ENCODE data around the gene SLC22A12. TPM values are rescaled to one million over a fixed set of nuclear protein-coding genes. Genes with fewer than 3 reads are reported as not detected.
"Not testable (repeated sequence)": the region's sequence is repeated elsewhere in the genome, so short reads cannot be mapped to it uniquely, and the experiment has no call there.

The SLC22A12 gene
- polyA plus RNA-seq, 1 donor, result 0.03 TPM

DNA sequence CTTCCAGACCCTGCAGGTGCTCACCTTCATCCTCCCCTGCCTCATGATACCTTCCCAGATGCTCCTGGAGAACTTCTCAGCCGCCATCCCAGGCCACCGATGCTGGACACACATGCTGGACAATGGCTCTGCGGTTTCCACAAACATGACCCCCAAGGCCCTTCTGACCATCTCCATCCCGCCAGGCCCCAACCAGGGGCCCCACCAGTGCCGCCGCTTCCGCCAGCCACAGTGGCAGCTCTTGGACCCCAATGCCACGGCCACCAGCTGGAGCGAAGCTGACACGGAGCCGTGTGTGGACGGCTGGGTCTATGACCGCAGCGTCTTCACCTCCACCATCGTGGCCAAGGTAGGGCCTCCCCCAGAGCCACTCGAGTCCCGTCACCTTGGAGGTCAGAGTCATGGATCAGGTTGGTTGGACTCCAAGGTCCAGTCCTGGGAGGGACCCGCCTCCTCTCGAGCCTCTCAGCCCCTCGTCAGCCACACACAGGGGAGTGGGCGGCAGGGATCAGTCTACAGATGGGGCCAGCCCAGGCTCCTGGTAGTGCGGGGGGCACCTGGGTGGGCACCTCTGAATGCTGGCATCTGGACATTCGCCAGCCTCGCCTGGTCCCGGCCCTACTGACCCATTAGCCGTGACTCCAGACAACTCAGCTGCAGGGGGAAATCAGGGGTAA lies 34.8 kb upstream of the SLC22A12 start:
- Histone ChIP-seq H3K27me3 (ENCODE audit: control insufficient read depth, insufficient read depth, low read length) (no peaks in the 10 kb centered on the region), H3K4me3 (ENCODE audit: low read length) (no peak overlapping the region), H3K27ac (ENCODE audit: low read length) (peak overlapping the region; percentile 42), H3K9me3 (ENCODE audit: control insufficient read depth, low read depth, low read length) (peaks cover 3% of the 10 kb centered on the region), H3K4me1 (ENCODE audit: control insufficient read depth, insufficient read depth, low read length) (peaks cover 39% of the 10 kb centered on the region), H3K36me3 (ENCODE audit: control insufficient read depth, insufficient read depth, low read length) (no peaks in the 10 kb centered on the region)
- no CpG with 5 or more reads among the region's 26 CpGs for WGBS (ENCODE audit: insufficient coverage, low lambda C conversion rate)
- DNase-seq, result no peak

DNA sequence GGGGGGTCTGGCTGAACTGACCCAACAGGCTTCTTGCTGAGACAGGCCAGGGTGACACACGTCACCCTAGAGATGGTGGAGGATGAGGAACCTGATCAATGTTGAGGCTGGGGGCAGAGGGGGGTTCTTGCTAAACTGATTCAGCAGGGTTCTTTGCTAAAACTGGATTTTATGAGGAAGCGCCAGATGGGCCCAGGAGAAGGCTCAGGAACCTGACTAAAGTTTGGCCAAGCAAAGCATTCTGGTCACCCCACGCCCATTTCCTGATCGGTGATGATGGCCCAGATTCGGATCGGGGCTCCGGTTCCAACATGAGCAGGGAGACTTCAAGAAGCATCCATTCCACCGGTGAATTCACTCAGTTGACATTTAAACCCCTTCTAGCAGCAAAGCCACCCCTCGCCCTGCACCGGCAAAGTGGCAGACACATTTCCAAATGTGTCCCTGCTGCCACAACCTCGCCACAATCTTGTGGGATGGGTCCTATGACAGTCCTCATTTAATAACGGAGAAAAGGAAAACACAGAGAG lies 34.2 kb upstream of the SLC22A12 start:
- H3K36me3 ChIP-seq (ENCODE audit: control insufficient read depth, insufficient read depth, low read length), result no peaks in the 10 kb centered on the region
- H3K27ac ChIP-seq (ENCODE audit: low read length), result no peak overlapping the region
- no peaks in the 10 kb centered on the region for H3K27me3 ChIP-seq (ENCODE audit: control insufficient read depth, insufficient read depth, low read length)
- no peak for DNase-seq
- WGBS (ENCODE audit: insufficient coverage, low lambda C conversion rate), result no CpG with 5 or more reads among the region's 12 CpGs
- H3K4me1 ChIP-seq (ENCODE audit: control insufficient read depth, insufficient read depth, low read length), result peaks cover 39% of the 10 kb centered on the region
- peaks cover 3% of the 10 kb centered on the region for H3K9me3 ChIP-seq (ENCODE audit: control insufficient read depth, low read depth, low read length)
- H3K4me3 ChIP-seq (ENCODE audit: low read length), result no peak overlapping the region

GRCh38 chr11:64558065-64558745 lies 32.8 kb upstream of the SLC22A12 start:
- Histone ChIP-seq H3K4me3 (ENCODE audit: low read length) (no peak overlapping the region), H3K27me3 (ENCODE audit: control insufficient read depth, insufficient read depth, low read length) (no peaks in the 10 kb centered on the region), H3K9me3 (ENCODE audit: control insufficient read depth, low read depth, low read length) (no peaks in the 10 kb centered on the region), H3K4me1 (ENCODE audit: control insufficient read depth, insufficient read depth, low read length) (peaks cover 39% of the 10 kb centered on the region), H3K36me3 (ENCODE audit: control insufficient read depth, insufficient read depth, low read length) (no peaks in the 10 kb centered on the region), H3K27ac (ENCODE audit: low read length) (no peak overlapping the region)
- no peak for DNase-seq
- WGBS (ENCODE audit: insufficient coverage, low lambda C conversion rate), result 100% methylated on average over 1 of the region's 14 CpGs

- Histone ChIP-seq H3K27ac (ENCODE audit: low read length) (no peak overlapping the region), H3K9me3 (ENCODE audit: control insufficient read depth, low read depth, low read length) (no peaks in the 10 kb centered on the region), H3K36me3 (ENCODE audit: control insufficient read depth, insufficient read depth, low read length) (no peaks in the 10 kb centered on the region), H3K4me3 (ENCODE audit: low read length) (no peak overlapping the region), H3K27me3 (ENCODE audit: control insufficient read depth, insufficient read depth, low read length) (no peaks in the 10 kb centered on the region), H3K4me1 (ENCODE audit: control insufficient read depth, insufficient read depth, low read length) (peaks cover 36% of the 10 kb centered on the region)
- whole genome bisulfite sequencing (ENCODE audit: insufficient coverage, low lambda C conversion rate), result no CpG with 5 or more reads among the region's 9 CpGs
- no peak for DNase-seq
Observed at GRCh38 chr11:64558869-64559268, 32.2 kb upstream of the SLC22A12 start.

GRCh38 chr11:64559351-64560138 lies 31.5 kb upstream of the SLC22A12 start:
- DNase-seq, result no peak
- Histone ChIP-seq H3K9me3 (ENCODE audit: control insufficient read depth, low read depth, low read length) (no peaks in the 10 kb centered on the region), H3K27me3 (ENCODE audit: control insufficient read depth, insufficient read depth, low read length) (no peaks in the 10 kb centered on the region), H3K4me3 (ENCODE audit: low read length) (no peak overlapping the region), H3K36me3 (ENCODE audit: control insufficient read depth, insufficient read depth, low read length) (no peaks in the 10 kb centered on the region), H3K27ac (ENCODE audit: low read length) (no peak overlapping the region), H3K4me1 (ENCODE audit: control insufficient read depth, insufficient read depth, low read length) (peaks cover 31% of the 10 kb centered on the region)
- WGBS (ENCODE audit: insufficient coverage, low lambda C conversion rate), result no CpG with 5 or more reads among the region's 19 CpGs

DNA sequence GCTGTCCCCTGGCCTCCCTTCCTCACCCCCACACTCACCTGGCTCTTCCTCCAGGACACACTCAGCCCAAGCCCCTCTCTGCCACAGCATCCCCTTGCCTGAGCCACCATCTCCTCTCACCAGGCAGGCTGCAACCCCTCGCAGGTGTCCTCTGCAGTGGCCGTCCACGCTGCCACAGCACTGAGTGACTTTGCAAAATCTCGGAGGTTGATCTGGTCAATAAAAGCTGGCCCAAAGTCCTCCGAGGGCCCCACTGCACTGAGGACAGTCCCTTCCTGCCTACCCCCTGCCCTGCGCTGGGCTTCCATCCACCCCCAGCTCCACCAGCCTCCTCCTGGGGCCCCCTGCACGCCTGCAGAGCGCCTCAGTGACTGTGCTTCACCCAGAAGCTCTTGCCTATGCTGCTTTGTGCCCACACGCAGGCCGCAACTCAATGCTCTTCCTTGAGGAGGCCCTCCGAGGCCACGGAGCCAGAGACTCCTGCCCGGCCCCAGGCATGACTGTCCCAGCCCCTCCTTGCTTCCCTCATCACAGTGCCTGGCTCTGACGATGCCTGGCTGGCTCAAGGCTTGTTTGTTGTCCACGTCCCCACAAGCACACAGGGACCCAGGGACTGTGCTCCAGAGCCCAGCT lies 30.8 kb upstream of the SLC22A12 start:
- no peak overlapping the region for H3K4me3 ChIP-seq (ENCODE audit: low read length)
- no peak overlapping the region for H3K27ac ChIP-seq (ENCODE audit: low read length)
- no peaks in the 10 kb centered on the region for H3K9me3 ChIP-seq (ENCODE audit: control insufficient read depth, low read depth, low read length)
- WGBS (ENCODE audit: insufficient coverage, low lambda C conversion rate), result no CpG with 5 or more reads among the region's 15 CpGs
- H3K36me3 ChIP-seq (ENCODE audit: control insufficient read depth, insufficient read depth, low read length), result no peaks in the 10 kb centered on the region
- no peaks in the 10 kb centered on the region for H3K27me3 ChIP-seq (ENCODE audit: control insufficient read depth, insufficient read depth, low read length)
- peaks cover 24% of the 10 kb centered on the region for H3K4me1 ChIP-seq (ENCODE audit: control insufficient read depth, insufficient read depth, low read length)
- DNase-seq, result no peak

DNA sequence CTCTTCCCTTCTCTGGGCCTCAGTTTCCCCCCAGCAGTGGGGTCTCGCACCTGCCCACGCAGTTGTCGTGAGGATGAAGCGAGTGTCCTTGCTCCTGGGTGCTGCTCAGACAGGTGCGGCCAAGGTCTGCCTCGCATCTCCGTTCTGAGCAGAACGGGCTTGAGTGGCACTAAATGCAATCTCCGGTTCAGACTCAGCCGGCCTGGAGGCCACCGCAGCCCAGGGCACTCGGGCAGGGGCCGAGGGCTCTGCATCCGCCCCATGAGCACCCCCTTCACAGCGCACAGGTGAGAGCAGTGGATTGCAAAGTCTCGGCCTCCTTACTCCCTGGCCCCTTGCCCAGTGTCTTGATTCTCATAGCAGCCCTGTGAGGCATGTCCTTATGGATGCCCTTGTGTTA lies 30.1 kb upstream of the SLC22A12 start:
- no peaks in the 10 kb centered on the region for H3K27me3 ChIP-seq (ENCODE audit: control insufficient read depth, insufficient read depth, low read length)
- H3K36me3 ChIP-seq (ENCODE audit: control insufficient read depth, insufficient read depth, low read length), result no peaks in the 10 kb centered on the region
- peaks cover 19% of the 10 kb centered on the region for H3K4me1 ChIP-seq (ENCODE audit: control insufficient read depth, insufficient read depth, low read length)
- no peaks in the 10 kb centered on the region for H3K9me3 ChIP-seq (ENCODE audit: control insufficient read depth, low read depth, low read length)
- no peak overlapping the region for H3K27ac ChIP-seq (ENCODE audit: low read length)
- DNase-seq, result no peak
- no CpG with 5 or more reads among the region's 16 CpGs for WGBS (ENCODE audit: insufficient coverage, low lambda C conversion rate)
- H3K4me3 ChIP-seq (ENCODE audit: low read length), result no peak overlapping the region

GRCh38 chr11:64561429-64561828 lies 29.6 kb upstream of the SLC22A12 start:
- H3K36me3 ChIP-seq (ENCODE audit: control insufficient read depth, insufficient read depth, low read length); H3K27ac ChIP-seq (ENCODE audit: low read length): not testable (repeated sequence)
- no CpG with 5 or more reads among the region's 3 CpGs for WGBS (ENCODE audit: insufficient coverage, low lambda C conversion rate)

DNA sequence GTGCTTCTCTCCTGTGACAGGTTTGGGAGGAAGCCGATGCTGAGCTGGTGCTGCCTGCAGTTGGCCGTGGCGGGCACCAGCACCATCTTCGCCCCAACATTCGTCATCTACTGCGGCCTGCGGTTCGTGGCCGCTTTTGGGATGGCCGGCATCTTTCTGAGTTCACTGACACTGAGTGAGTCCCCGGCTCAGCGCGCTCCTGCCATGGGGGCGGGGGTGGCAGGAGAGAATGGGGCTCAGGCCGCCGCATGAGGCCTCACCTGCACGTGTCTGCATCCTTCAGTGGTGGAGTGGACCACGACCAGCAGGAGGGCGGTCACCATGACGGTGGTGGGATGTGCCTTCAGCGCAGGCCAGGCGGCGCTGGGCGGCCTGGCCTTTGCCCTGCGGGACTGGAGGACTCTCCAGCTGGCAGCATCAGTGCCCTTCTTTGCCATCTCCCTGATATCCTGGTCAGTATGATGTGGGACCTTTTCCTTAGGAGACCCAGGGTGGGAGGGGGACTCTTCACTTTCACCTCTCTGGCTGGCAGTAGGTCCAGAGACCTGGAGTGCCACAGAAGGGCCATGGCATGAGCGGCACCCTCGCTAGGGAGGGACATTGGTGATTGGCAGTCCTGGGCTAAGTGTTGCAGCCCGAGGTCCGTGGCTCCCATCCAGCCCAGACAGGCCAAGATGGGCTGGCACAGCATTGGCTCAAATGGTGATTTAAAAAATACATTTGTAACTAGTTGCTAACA lies 28.9 kb upstream of the SLC22A12 start:
- DNase-seq, result no peak
- H3K27me3 ChIP-seq (ENCODE audit: control insufficient read depth, insufficient read depth, low read length), result no peaks in the 10 kb centered on the region
- no CpG with 5 or more reads among the region's 29 CpGs for WGBS (ENCODE audit: insufficient coverage, low lambda C conversion rate)
- peaks cover 18% of the 10 kb centered on the region for H3K4me1 ChIP-seq (ENCODE audit: control insufficient read depth, insufficient read depth, low read length)
- no peak overlapping the region for H3K27ac ChIP-seq (ENCODE audit: low read length)
- H3K36me3 ChIP-seq (ENCODE audit: control insufficient read depth, insufficient read depth, low read length), result no peaks in the 10 kb centered on the region
- no peak overlapping the region for H3K4me3 ChIP-seq (ENCODE audit: low read length)
- no peaks in the 10 kb centered on the region for H3K9me3 ChIP-seq (ENCODE audit: control insufficient read depth, low read depth, low read length)

More at GRCh38 chr11:64561429-64561828, 29.6 kb upstream of the SLC22A12 start:
- not testable (repeated sequence) for H3K9me3 ChIP-seq (ENCODE audit: control insufficient read depth, low read depth, low read length); H3K4me3 ChIP-seq (ENCODE audit: low read length); H3K27me3 ChIP-seq (ENCODE audit: control insufficient read depth, insufficient read depth, low read length); DNase-seq
- peaks cover 16% of the 10 kb centered on the region for H3K4me1 ChIP-seq (ENCODE audit: control insufficient read depth, insufficient read depth, low read length)
